ENCODE measurements around the gene PHB1.
A peak's percentile ranks its signal among the peaks of the same experiment; 100 is the strongest.

Gene PHB1

GRCh38 chr17:49414622-49415350 lies at the start of gene PHB1:
Gene PHB1 (minus strand): TSS chr17:49414882. CDS start chr17:49413264, 1,618 bp downstream.
- DNase-seq (ENCODE audit: low read depth in 2 of 2, low spot score in 1 of 2): peak; percentile 75 to 83

- DNase-seq (ENCODE audit: low read depth in 2 of 2, low spot score in 1 of 2): no peak
Observed at GRCh38 chr17:49464049-49464448, 49.4 kb upstream of the PHB1 start.

GRCh38 chr17:49461580-49461979 lies 46.9 kb upstream of the PHB1 start:
- no peak for DNase-seq (ENCODE audit: low read depth in 2 of 2, low spot score in 1 of 2)

- DNase-seq (ENCODE audit: low read depth in 2 of 2, low spot score in 1 of 2): no peak
Observed at GRCh38 chr17:49460401-49460800, 45.7 kb upstream of the PHB1 start.

GRCh38 chr17:49459401-49459984 lies 44.8 kb upstream of the PHB1 start:
- DNase-seq (ENCODE audit: low read depth in 2 of 2, low spot score in 1 of 2): no peak

- DNase-seq (ENCODE audit: low read depth in 2 of 2, low spot score in 1 of 2): no peak
Observed at GRCh38 chr17:49457564-49458535, 43.2 kb upstream of the PHB1 start.

GRCh38 chr17:49456183-49456965 lies 41.7 kb upstream of the PHB1 start:
- DNase-seq (ENCODE audit: low read depth in 2 of 2, low spot score in 1 of 2): no peak

- DNase-seq (ENCODE audit: low read depth in 2 of 2, low spot score in 1 of 2): no peak
Observed at GRCh38 chr17:49455272-49455861, 40.7 kb upstream of the PHB1 start.

GRCh38 chr17:49454050-49454449 lies 39.4 kb upstream of the PHB1 start:
- DNase-seq (ENCODE audit: low read depth in 2 of 2, low spot score in 1 of 2): no peak

GRCh38 chr17:49452661-49453060 lies 38.0 kb upstream of the PHB1 start:
- no peak for DNase-seq (ENCODE audit: low read depth in 2 of 2, low spot score in 1 of 2)

GRCh38 chr17:49452201-49452600 lies 37.5 kb upstream of the PHB1 start:
- DNase-seq (ENCODE audit: low read depth in 2 of 2, low spot score in 1 of 2): no peak

GRCh38 chr17:49450735-49451134 lies 36.1 kb upstream of the PHB1 start:
- no peak for DNase-seq (ENCODE audit: low read depth in 2 of 2, low spot score in 1 of 2)

- no peak for DNase-seq (ENCODE audit: low read depth in 2 of 2, low spot score in 1 of 2)
Observed at GRCh38 chr17:49450181-49450580, 35.5 kb upstream of the PHB1 start.

- DNase-seq (ENCODE audit: low read depth in 2 of 2, low spot score in 1 of 2): no peak
Observed at GRCh38 chr17:49447628-49448302, 33.1 kb upstream of the PHB1 start.

- no peak for DNase-seq (ENCODE audit: low read depth in 2 of 2, low spot score in 1 of 2)
Observed at GRCh38 chr17:49445591-49445990, 30.9 kb upstream of the PHB1 start.

GRCh38 chr17:49444384-49444783 lies 29.7 kb upstream of the PHB1 start:
- no peak for DNase-seq (ENCODE audit: low read depth in 2 of 2, low spot score in 1 of 2)

GRCh38 chr17:49443862-49444261 lies 29.2 kb upstream of the PHB1 start:
- DNase-seq (ENCODE audit: low read depth in 2 of 2, low spot score in 1 of 2): no peak

GRCh38 chr17:49442041-49442440 lies 27.4 kb upstream of the PHB1 start:
- DNase-seq (ENCODE audit: low read depth in 2 of 2, low spot score in 1 of 2): no peak

GRCh38 chr17:49441578-49441977 lies 26.9 kb upstream of the PHB1 start:
- no peak for DNase-seq (ENCODE audit: low read depth in 2 of 2, low spot score in 1 of 2)

- no peak for DNase-seq (ENCODE audit: low read depth in 2 of 2, low spot score in 1 of 2)
Observed at GRCh38 chr17:49440581-49440980, 25.9 kb upstream of the PHB1 start.

Measured in stimulated activated CD8-positive, alpha-beta memory T cell treated with anti-CD3 and anti-CD28 coated beads, Interleukin-4, amount 100 ng/mL, for 1 hour (primary cell).